ENCODE measurements around the gene PSMB4.
A peak's percentile ranks its signal among the peaks of the same experiment; 100 is the strongest.
"Not testable (repeated sequence)": the region's sequence is repeated elsewhere in the genome, so short reads cannot be mapped to it uniquely, and the experiment has no call there.

The PSMB4 gene

DNA sequence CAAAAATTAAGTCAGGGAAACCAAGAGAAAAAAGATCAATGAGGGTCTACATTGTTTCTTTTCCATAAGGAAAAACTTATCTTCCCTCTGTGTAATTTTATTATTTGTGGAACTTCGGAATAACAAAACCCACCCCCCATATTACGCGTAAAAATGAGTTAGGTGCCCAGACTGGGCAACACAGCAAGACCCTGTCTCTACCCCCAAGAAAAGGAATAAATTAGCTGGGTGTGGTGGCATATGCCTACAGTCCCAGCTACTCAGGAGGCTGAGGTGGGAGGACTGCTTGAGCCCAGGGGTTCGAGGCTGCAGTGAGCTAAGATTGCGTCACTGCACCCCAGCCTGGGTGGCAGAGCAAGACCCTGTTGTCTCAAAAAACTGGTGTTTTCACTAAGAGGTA, 20.4 kb downstream of the PSMB4 start:
- no peak overlapping the region for H3K4me3 ChIP-seq (ENCODE audit: low read depth, low read length)
- TF ChIP-seq, protein P1, sequence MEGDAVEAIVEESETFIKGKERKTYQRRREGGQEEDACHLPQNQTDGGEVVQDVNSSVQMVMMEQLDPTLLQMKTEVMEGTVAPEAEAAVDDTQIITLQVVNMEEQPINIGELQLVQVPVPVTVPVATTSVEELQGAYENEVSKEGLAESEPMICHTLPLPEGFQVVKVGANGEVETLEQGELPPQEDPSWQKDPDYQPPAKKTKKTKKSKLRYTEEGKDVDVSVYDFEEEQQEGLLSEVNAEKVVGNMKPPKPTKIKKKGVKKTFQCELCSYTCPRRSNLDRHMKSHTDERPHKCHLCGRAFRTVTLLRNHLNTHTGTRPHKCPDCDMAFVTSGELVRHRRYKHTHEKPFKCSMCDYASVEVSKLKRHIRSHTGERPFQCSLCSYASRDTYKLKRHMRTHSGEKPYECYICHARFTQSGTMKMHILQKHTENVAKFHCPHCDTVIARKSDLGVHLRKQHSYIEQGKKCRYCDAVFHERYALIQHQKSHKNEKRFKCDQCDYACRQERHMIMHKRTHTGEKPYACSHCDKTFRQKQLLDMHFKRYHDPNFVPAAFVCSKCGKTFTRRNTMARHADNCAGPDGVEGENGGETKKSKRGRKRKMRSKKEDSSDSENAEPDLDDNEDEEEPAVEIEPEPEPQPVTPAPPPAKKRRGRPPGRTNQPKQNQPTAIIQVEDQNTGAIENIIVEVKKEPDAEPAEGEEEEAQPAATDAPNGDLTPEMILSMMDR (conservative IDR thresholded peaks at IDR 0.05; ENCODE audit: low read depth, low read length): no peak
- no peak for DNase-seq (ENCODE audit: low read depth)

DNA sequence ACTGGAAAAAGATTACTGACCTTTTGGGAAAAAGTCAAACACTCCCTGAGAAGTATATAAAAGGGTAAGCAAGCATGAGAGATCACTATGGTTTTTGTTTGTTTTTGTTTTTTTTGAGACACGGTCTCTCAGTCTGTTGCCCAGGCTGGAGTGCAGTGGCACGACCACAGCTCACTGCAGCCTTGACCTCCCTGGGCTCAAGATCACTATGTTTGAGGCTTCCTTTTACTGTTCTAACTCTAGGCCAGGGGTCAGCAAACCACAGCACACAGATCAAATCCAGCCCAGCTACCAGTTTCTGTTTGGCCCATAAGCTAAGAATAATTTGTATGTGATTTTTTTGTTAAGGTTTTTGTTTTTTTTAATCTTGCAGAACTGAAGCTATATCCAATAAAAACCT, 25.7 kb downstream of the PSMB4 start:
- no peak overlapping the region for H3K4me3 ChIP-seq (ENCODE audit: low read depth, low read length)
- TF ChIP-seq, protein P1 (conservative IDR thresholded peaks at IDR 0.05; ENCODE audit: low read depth, low read length): no peak
- DNase-seq (ENCODE audit: low read depth): peak; percentile 32

DNA sequence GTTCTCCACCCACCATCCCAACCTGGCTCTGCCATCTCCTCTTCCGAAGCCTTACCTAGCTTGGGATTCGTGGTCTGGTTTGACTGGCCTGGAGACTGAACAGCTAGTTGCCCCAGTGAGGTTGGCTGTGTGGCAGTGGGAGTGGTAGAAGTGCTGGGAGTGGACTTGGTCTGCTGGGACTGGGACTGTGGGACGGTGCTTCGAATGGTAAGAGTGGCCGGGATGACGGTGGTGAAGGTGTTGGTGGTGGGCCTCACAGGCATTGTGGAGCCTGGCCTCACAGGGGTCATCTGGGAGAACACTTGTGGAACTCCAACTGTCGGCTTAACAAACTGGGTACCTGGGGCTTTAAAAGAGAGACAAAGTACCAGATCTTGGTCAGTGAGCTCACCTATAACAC, 28.7 kb downstream of the PSMB4 start:
- no peak for DNase-seq (ENCODE audit: low read depth)
- H3K4me3 ChIP-seq (ENCODE audit: low read depth, low read length): no peak overlapping the region
- TF ChIP-seq, protein P1 (conservative IDR thresholded peaks at IDR 0.05; ENCODE audit: low read depth, low read length): no peak

DNA sequence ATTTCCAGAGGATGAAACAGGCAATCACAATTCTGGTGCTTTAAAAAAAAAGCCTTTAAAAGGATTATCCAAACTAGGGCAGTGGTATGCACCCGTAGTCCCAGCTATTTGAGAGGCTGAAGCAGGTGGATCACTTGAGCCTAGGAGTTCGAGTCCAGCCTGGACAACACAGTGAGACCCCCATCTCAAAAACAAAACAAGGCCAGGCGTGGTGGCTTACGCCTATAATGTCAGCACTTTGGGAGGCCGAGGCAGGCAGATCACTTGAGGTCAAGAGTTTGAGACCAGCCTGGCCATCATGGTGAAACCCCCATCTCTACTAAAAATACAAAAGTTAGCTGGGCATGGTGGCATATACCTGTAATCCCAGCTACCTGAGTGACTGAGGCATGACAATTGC, 34.5 kb downstream of the PSMB4 start:
- DNase-seq (ENCODE audit: low read depth): not testable (repeated sequence)

DNA sequence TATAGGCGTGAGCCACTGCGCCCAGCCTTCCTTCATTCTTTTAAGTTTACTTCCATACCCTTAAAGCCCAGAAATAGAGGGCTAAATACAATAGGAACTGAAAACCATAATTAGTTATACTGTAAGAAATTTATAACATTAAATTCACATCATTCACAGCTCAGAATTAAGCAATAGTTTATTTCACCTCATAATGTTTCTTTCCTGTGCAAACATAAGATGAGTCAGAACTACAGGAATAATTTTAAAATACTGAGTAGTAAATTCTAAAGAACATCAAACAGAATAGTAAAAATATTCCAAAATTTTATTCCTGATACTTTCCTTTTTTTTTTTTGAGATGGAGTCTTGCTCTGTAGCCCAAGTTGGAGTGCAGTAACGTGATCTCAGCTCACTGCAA, 35.8 kb downstream of the PSMB4 start:
- no peak for DNase-seq (ENCODE audit: low read depth)
- TF ChIP-seq, protein P1 (conservative IDR thresholded peaks at IDR 0.05; ENCODE audit: low read depth, low read length): no peak
- H3K4me3 ChIP-seq (ENCODE audit: low read depth, low read length): no peak overlapping the region

More for the DNA sequence above, 34.5 kb downstream of the PSMB4 start:
- H3K4me3 ChIP-seq (ENCODE audit: low read depth, low read length): not testable (repeated sequence)

DNA sequence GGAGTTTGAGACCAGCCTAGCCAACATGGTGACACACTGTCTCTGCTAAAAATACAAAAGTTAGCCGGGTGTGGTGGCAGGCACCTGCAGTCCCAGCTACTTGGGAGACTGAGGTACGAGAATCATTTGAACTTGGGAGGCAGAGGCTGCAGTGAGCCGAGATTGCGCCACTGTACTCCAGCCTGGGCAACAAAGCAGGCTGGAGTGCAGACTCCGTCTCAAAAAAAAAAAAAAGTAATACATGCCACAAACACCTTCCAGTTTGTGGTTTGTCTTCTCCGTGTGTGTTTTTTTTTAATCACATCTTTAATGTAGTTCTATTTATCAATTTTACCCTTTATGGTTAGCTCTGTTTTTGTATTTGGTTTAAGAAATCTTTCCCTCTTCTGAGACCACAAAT, 37.6 kb downstream of the PSMB4 start:
- TF ChIP-seq, protein P1 (conservative IDR thresholded peaks at IDR 0.05; ENCODE audit: low read depth, low read length): no peak
- DNase-seq (ENCODE audit: low read depth): no peak
- no peak overlapping the region for H3K4me3 ChIP-seq (ENCODE audit: low read depth, low read length)

DNA sequence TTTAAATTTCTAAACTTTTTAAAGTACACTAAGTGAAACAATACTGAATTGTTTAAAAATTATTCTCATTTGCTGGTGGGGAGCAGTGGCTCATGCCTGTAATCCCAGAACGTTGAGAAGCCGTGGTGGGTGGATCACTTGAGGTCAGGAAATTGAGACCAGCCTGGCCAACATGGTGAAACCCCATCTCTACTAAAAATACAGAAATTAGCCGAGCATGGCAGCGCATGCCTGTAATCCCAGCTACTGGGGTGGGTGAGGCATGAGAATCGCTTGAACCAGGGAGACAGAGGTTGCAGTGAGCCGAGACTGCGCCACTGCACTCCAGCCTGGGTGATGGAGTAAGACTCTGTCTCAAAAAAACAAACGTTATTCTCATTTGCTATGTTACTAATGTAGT, 38.0 kb downstream of the PSMB4 start:
- not testable (repeated sequence) for H3K4me3 ChIP-seq (ENCODE audit: low read depth, low read length); DNase-seq (ENCODE audit: low read depth)

DNA sequence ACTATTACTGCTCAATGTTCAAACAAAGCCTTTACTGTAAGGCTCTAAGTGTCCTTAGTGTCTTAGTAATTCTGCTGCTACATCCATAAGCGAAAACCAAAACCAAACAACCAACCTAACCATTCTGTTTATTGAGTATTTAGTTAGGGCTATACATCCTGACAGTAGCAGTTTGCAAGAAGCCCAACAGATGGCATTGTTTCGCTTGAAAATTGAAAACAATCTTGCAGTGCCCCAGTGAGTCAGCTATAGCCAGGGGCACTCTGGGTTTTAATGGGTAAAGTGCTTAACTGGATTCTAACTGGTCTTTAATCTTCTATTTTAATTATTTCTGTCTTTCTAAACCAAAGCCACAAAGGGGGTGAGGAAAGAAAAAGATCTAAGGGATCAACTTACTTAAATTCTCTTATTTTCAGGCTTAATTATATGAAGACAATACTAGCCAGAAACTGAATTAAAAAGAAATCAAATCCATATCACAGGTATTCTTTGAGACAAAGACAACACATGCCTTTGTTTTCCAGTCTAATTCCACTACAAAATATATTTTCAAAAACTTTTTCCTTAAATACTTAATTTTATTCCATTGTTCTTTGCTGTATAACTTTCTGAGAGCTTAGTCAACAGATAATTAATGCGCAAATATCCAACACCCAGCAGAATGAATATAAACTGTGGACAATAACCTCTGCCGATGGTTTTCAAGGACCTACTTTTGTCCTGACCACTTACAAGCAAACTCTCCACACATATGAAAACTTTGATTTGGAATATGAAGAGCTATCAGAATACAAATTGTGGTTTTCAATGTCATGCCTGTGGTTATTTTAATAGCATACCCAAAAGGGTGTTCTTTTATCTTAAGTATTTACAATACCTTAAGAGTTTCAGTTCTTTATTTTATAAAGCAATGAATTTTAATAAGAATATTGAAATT, 44.7 kb downstream of the PSMB4 start:
- H3K4me3 ChIP-seq (ENCODE audit: low read depth, low read length): no peak overlapping the region
- TF ChIP-seq, protein P1 (conservative IDR thresholded peaks at IDR 0.05; ENCODE audit: low read depth, low read length): peak; percentile 79
- peak; percentile 93 for DNase-seq (ENCODE audit: low read depth)

All from choroid plexus epithelial cell (primary cell).